Activated T-helper 1 cell treated with anti-CD3 and anti-CD28 coated beads, Interleukin-12 subunit alpha, Interleukin-12 subunit beta, Interleukin-2, Interleukin-4 antibody, amounts not matched to agents 30 ng/mL and 10 ng/mL and 1 ng/mL, durations not matched to agents 14 hours and 24 hours and 36 hours (primary cell): ENCODE data around the gene OR9Q1. TPM values are rescaled to one million over a fixed set of nuclear protein-coding genes. Genes with fewer than 3 reads are reported as not detected.

ENCODE experiments used
- DNase-seq: peaks from one replicate; pipeline ENCODE4 v3.0.0; 2021; ENCODE audit warnings: low spot score
- H3K27ac Mint-ChIP-seq: one replicate; pipeline ENCODE4 v1.8.0; 2021; ENCODE audit warnings: mild to moderate bottlenecking, mixed read lengths
- H3K27me3 Mint-ChIP-seq: one replicate; pipeline ENCODE4 v1.8.0; 2022; ENCODE audit warnings: mild to moderate bottlenecking, moderate library complexity, mixed read lengths; ENCODE audit not compliant: insufficient read depth
- H3K36me3 Mint-ChIP-seq: one replicate; pipeline ENCODE4 v1.8.0; 2021; ENCODE audit warnings: low read depth, mixed read lengths
- H3K4me1 Mint-ChIP-seq: one replicate; pipeline ENCODE4 v1.8.0; 2021; ENCODE audit warnings: low read depth, mixed read lengths
- H3K4me3 Mint-ChIP-seq: one replicate; pipeline ENCODE4 v1.8.0; 2021; ENCODE audit warnings: mild to moderate bottlenecking, moderate library complexity, mixed read lengths
- H3K9me3 Mint-ChIP-seq: one replicate; pipeline ENCODE4 v1.8.0; 2021; ENCODE audit warnings: mixed read lengths
- intact Hi-C: fragments of 100-400 bp; cut with micrococcal nuclease; formaldehyde crosslinking; loops from one replicate; pipeline ENCODE4 v1.15.1; 2024
- total RNA-seq: library from RNA; stranded (reverse); gene quantifications from 2 replicates; pipeline ENCODE4 v1.2.3, GENCODE V29; 2022

The OR9Q1 gene
- total RNA-seq, 1 donor from 2014 or later = not detected

- no peak overlapping the region for H3K27ac Mint-ChIP-seq
- H3K27me3 Mint-ChIP-seq = peaks cover 9% of the 10 kb centered on the region
- intact Hi-C loops = no loop called here
- H3K4me1 Mint-ChIP-seq = no peaks in the 10 kb centered on the region
- no peak for DNase-seq
- no peak overlapping the region for H3K4me3 Mint-ChIP-seq
- H3K9me3 Mint-ChIP-seq = no peaks in the 10 kb centered on the region
- no peaks in the 10 kb centered on the region for H3K36me3 Mint-ChIP-seq
Observed at GRCh38 chr11:58003036-58003435, 20.6 kb upstream of the OR9Q1 start.

GRCh38 chr11:58003591-58003990, 20.1 kb upstream of the OR9Q1 start:
- peaks cover 9% of the 10 kb centered on the region for H3K27me3 Mint-ChIP-seq
- DNase-seq = no peak
- intact Hi-C loops = no loop called here
- no peaks in the 10 kb centered on the region for H3K36me3 Mint-ChIP-seq
- H3K27ac Mint-ChIP-seq = no peak overlapping the region
- no peaks in the 10 kb centered on the region for H3K4me1 Mint-ChIP-seq
- H3K4me3 Mint-ChIP-seq = no peak overlapping the region
- no peaks in the 10 kb centered on the region for H3K9me3 Mint-ChIP-seq

GRCh38 chr11:58004664-58005063, 19.0 kb upstream of the OR9Q1 start:
- DNase-seq = no peak
- no peaks in the 10 kb centered on the region for H3K4me1 Mint-ChIP-seq
- no peaks in the 10 kb centered on the region for H3K36me3 Mint-ChIP-seq
- no peak overlapping the region for H3K27ac Mint-ChIP-seq
- H3K27me3 Mint-ChIP-seq = peaks cover 9% of the 10 kb centered on the region
- no peak overlapping the region for H3K4me3 Mint-ChIP-seq
- no peaks in the 10 kb centered on the region for H3K9me3 Mint-ChIP-seq
- intact Hi-C loops = no loop called here

GRCh38 chr11:58006940-58007339, 16.7 kb upstream of the OR9Q1 start:
- H3K27ac Mint-ChIP-seq = no peak overlapping the region
- no peak for DNase-seq

GRCh38 chr11:58011771-58012170, 11.9 kb upstream of the OR9Q1 start:
- no peaks in the 10 kb centered on the region for H3K9me3 Mint-ChIP-seq
- H3K27ac Mint-ChIP-seq = no peak overlapping the region
- intact Hi-C loops = no loop called here
- DNase-seq = no peak
- no peak overlapping the region for H3K4me3 Mint-ChIP-seq
- H3K36me3 Mint-ChIP-seq = no peaks in the 10 kb centered on the region
- H3K27me3 Mint-ChIP-seq = no peaks in the 10 kb centered on the region
- no peaks in the 10 kb centered on the region for H3K4me1 Mint-ChIP-seq

More at GRCh38 chr11:58006940-58007339, 16.7 kb upstream of the OR9Q1 start:
- intact Hi-C loops = no loop called here
- no peaks in the 10 kb centered on the region for H3K36me3 Mint-ChIP-seq
- no peaks in the 10 kb centered on the region for H3K4me1 Mint-ChIP-seq
- H3K27me3 Mint-ChIP-seq = peaks cover 9% of the 10 kb centered on the region
- no peaks in the 10 kb centered on the region for H3K9me3 Mint-ChIP-seq
- no peak overlapping the region for H3K4me3 Mint-ChIP-seq

- intact Hi-C loops = no loop called here
- Mint-ChIP-seq H3K36me3 (no peaks in the 10 kb centered on the region), H3K27ac (no peak overlapping the region), H3K9me3 (no peaks in the 10 kb centered on the region), H3K27me3 (no peaks in the 10 kb centered on the region), H3K4me3 (no peak overlapping the region), H3K4me1 (no peaks in the 10 kb centered on the region)
- no peak for DNase-seq
Observed at GRCh38 chr11:58024601-58025091, 965 bp downstream of the OR9Q1 start.

- Mint-ChIP-seq H3K4me3 (no peak overlapping the region), H3K4me1 (no peaks in the 10 kb centered on the region), H3K36me3 (no peaks in the 10 kb centered on the region), H3K9me3 (no peaks in the 10 kb centered on the region), H3K27me3 (peaks cover 2% of the 10 kb centered on the region), H3K27ac (no peak overlapping the region)
- DNase-seq = no peak
- intact Hi-C loops = no loop called here
Observed at GRCh38 chr11:58027341-58027740, 3.7 kb downstream of the OR9Q1 start.

GRCh38 chr11:58028687-58029411, 5.2 kb downstream of the OR9Q1 start:
- intact Hi-C loops = no loop called here
- peaks cover 2% of the 10 kb centered on the region for H3K27me3 Mint-ChIP-seq
- H3K9me3 Mint-ChIP-seq = no peaks in the 10 kb centered on the region
- no peaks in the 10 kb centered on the region for H3K36me3 Mint-ChIP-seq
- H3K4me3 Mint-ChIP-seq = no peak overlapping the region
- no peak for DNase-seq
- no peaks in the 10 kb centered on the region for H3K4me1 Mint-ChIP-seq
- H3K27ac Mint-ChIP-seq = no peak overlapping the region

GRCh38 chr11:58030653-58031052, 7.0 kb downstream of the OR9Q1 start, which contains the start of gene OR6Q1:
Gene OR6Q1 (plus strand): TSS chr11:58030953. CDS start chr11:58030953, 0 bp downstream.
- Mint-ChIP-seq H3K36me3 (no peaks in the 10 kb centered on the region), H3K27me3 (peaks cover 2% of the 10 kb centered on the region), H3K4me1 (no peaks in the 10 kb centered on the region), H3K4me3 (no peak within 1 kb of the TSS), H3K9me3 (no peaks in the 10 kb centered on the region), H3K27ac (no peak within 1 kb of the TSS)
- intact Hi-C loops = no loop called here
- DNase-seq = no peak

GRCh38 chr11:58034471-58034870, 10.8 kb downstream of the OR9Q1 start:
- Mint-ChIP-seq H3K36me3 (no peaks in the 10 kb centered on the region), H3K9me3 (no peaks in the 10 kb centered on the region), H3K27me3 (peaks cover 2% of the 10 kb centered on the region), H3K27ac (no peak overlapping the region), H3K4me3 (no peak overlapping the region), H3K4me1 (no peaks in the 10 kb centered on the region)
- intact Hi-C loops = no loop called here
- DNase-seq = no peak

- no peaks in the 10 kb centered on the region for H3K27me3 Mint-ChIP-seq
- H3K27ac Mint-ChIP-seq = no peak overlapping the region
- no peaks in the 10 kb centered on the region for H3K9me3 Mint-ChIP-seq
- H3K36me3 Mint-ChIP-seq = no peaks in the 10 kb centered on the region
- H3K4me3 Mint-ChIP-seq = no peak overlapping the region
- DNase-seq = no peak
- no peaks in the 10 kb centered on the region for H3K4me1 Mint-ChIP-seq
- intact Hi-C loops = no loop called here
Observed at GRCh38 chr11:58039589-58039988, 15.9 kb downstream of the OR9Q1 start.

GRCh38 chr11:58043379-58043778, 19.7 kb downstream of the OR9Q1 start:
- Mint-ChIP-seq H3K27me3 (no peaks in the 10 kb centered on the region), H3K4me1 (no peaks in the 10 kb centered on the region), H3K27ac (no peak overlapping the region), H3K4me3 (no peak overlapping the region), H3K36me3 (no peaks in the 10 kb centered on the region), H3K9me3 (no peaks in the 10 kb centered on the region)
- intact Hi-C loops = no loop called here
- no peak for DNase-seq

- intact Hi-C loops = no loop called here
- no peaks in the 10 kb centered on the region for H3K4me1 Mint-ChIP-seq
Observed at GRCh38 chr11:58046231-58046630, 22.6 kb downstream of the OR9Q1 start.

GRCh38 chr11:58047818-58048217, 24.1 kb downstream of the OR9Q1 start:
- no peaks in the 10 kb centered on the region for H3K4me1 Mint-ChIP-seq
- no peak overlapping the region for H3K4me3 Mint-ChIP-seq
- no peaks in the 10 kb centered on the region for H3K27me3 Mint-ChIP-seq

More at GRCh38 chr11:58046231-58046630, 22.6 kb downstream of the OR9Q1 start:
- no peak overlapping the region for H3K4me3 Mint-ChIP-seq
- H3K27me3 Mint-ChIP-seq = no peaks in the 10 kb centered on the region
- DNase-seq = no peak
- no peaks in the 10 kb centered on the region for H3K36me3 Mint-ChIP-seq
- H3K27ac Mint-ChIP-seq = no peak overlapping the region
- no peaks in the 10 kb centered on the region for H3K9me3 Mint-ChIP-seq

More at GRCh38 chr11:58047818-58048217, 24.1 kb downstream of the OR9Q1 start:
- intact Hi-C loops = no loop called here
- Mint-ChIP-seq H3K36me3 (no peaks in the 10 kb centered on the region), H3K9me3 (no peaks in the 10 kb centered on the region), H3K27ac (no peak overlapping the region)
- no peak for DNase-seq
